Mammary epithelial cell (primary cell): ENCODE results near the gene MAP3K2.
"Not testable (repeated sequence)": the region's sequence is repeated elsewhere in the genome, so short reads cannot be mapped to it uniquely, and the experiment has no call there.

Experiments
- EZH2 ChIP-seq: IDR thresholded peaks from 2 replicates; pipeline ENCODE4 v1.6.1; 2012; ENCODE audit warnings: low read length, inconsistent platforms, borderline replicate concordance
- TF ChIP-seq, protein P1 (sequence below), 2 donors: IDR thresholded peaks in 1 of 2; conservative IDR thresholded peaks in 1 of 2; 2 replicates each; pipeline ENCODE4 v1.5.1; 2011 to 2012; ENCODE audit warnings: inconsistent platforms in 2 of 2, low read length in 2 of 2, mild to moderate bottlenecking in 2 of 2, control low read depth in 1 of 2, low read depth in 1 of 2; ENCODE audit not compliant: insufficient read depth in 1 of 2; ENCODE audit errors: extremely low read depth in 1 of 2

DNA sequence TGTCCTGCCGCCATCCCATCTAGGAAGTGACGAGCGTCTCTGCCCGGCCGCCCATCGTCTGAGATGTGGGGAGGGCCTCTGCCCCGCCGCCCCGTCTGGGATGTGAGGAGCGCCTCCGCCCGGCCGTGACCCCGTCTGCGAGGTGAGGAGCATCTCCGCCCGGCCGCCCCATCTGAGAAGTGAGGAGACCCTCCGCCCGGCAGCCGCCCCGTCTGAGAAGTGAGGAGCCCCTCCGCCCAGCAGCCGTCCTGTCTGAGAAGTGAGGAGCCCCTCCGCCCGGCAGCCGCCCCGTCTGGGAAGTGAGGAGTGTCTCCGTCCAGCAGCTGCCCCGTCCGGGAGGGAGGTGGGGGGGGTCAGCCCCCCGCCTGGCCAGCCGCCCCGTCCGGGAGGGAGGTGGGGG lies 34.6 kb downstream of the MAP3K2 start:
- TF ChIP-seq, protein P1, sequence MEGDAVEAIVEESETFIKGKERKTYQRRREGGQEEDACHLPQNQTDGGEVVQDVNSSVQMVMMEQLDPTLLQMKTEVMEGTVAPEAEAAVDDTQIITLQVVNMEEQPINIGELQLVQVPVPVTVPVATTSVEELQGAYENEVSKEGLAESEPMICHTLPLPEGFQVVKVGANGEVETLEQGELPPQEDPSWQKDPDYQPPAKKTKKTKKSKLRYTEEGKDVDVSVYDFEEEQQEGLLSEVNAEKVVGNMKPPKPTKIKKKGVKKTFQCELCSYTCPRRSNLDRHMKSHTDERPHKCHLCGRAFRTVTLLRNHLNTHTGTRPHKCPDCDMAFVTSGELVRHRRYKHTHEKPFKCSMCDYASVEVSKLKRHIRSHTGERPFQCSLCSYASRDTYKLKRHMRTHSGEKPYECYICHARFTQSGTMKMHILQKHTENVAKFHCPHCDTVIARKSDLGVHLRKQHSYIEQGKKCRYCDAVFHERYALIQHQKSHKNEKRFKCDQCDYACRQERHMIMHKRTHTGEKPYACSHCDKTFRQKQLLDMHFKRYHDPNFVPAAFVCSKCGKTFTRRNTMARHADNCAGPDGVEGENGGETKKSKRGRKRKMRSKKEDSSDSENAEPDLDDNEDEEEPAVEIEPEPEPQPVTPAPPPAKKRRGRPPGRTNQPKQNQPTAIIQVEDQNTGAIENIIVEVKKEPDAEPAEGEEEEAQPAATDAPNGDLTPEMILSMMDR (conservative IDR thresholded peaks at IDR 0.05 in 1 of 2, IDR thresholded peaks at IDR 0.05 in 1 of 2; ENCODE audit: extremely low read depth in 1 of 2, insufficient read depth in 1 of 2, low read depth in 1 of 2, low read length in 2 of 2) = not testable (repeated sequence)
- TF ChIP-seq EZH2 = not testable (repeated sequence)
